Naive thymus-derived CD4-positive, alpha-beta T cell (primary cell): Measurements from ENCODE around the gene ZNF76. TPM values are rescaled to one million over a fixed set of nuclear protein-coding genes. Genes with fewer than 3 reads are reported as not detected.

Experiments used
- ATAC-seq: fragments of 150-1000 bp; cut with Tn5 transposase; 2 replicates; pipeline ENCODE4 v1.10.0; 2021; ENCODE audit warnings: mild to moderate bottlenecking, moderate library complexity
- CTCF ChIA-PET: fragments of 350-600 bp; sonication (Branson Sonifier 250); formaldehyde crosslinking; loops from one replicate; lab custom pipeline; 2021; ENCODE audit warnings: antibody characterized with exemption; lab: Charles Lee
- POLR2A ChIA-PET: fragments of 350-600 bp; sonication (Branson Sonifier 250); formaldehyde crosslinking; loops from one replicate; lab custom pipeline; 2021; ENCODE audit warnings: antibody characterized with exemption, inconsistent platforms; lab: Charles Lee
- DNase-seq, 9 donors: peaks; one replicate each; pipeline versions ENCODE4 v3.0.0 to v3.0.0-alpha.2; 2020 to 2022; ENCODE audit warnings: mixed read lengths in 1 of 9
- H3K27ac ChIP-seq: one replicate; pipeline ENCODE4 v1.7.0; 2013; ENCODE audit warnings: mild to moderate bottlenecking, low read depth, low read length, moderate library complexity
- H3K27me3 ChIP-seq, 2 donors: one replicate each; pipeline ENCODE4 v1.7.0; 2013; ENCODE audit warnings: low read length in 2 of 2, mild to moderate bottlenecking in 2 of 2, moderate library complexity in 2 of 2; ENCODE audit not compliant: control insufficient read depth in 2 of 2, insufficient read depth in 2 of 2
- H3K36me3 ChIP-seq, 3 experiments: 1 replicate in 2 of 3; 2 replicates in 1 of 3; pipeline ENCODE4 v1.7.0; 2013; ENCODE audit warnings: low read length in 3 of 3, mild to moderate bottlenecking in 3 of 3, moderate library complexity in 1 of 3; ENCODE audit not compliant: insufficient read depth in 3 of 3, control insufficient read depth in 2 of 3
- H3K4me1 ChIP-seq, 2 donors: one replicate each; pipeline ENCODE4 v1.7.0; 2013; ENCODE audit warnings: low read length in 2 of 2, mild to moderate bottlenecking in 2 of 2, moderate library complexity in 1 of 2; ENCODE audit not compliant: control insufficient read depth in 2 of 2, insufficient read depth in 2 of 2
- H3K4me3 ChIP-seq: 2 replicates; pipeline ENCODE4 v1.7.0; 2013; ENCODE audit warnings: mild to moderate bottlenecking, low read length
- H3K9me3 ChIP-seq, 3 experiments: 1 replicate in 2 of 3; 2 replicates in 1 of 3; pipeline ENCODE4 v1.7.0; 2013; ENCODE audit warnings: low read length in 3 of 3; ENCODE audit not compliant: control insufficient read depth in 2 of 3
- H3K27ac Mint-ChIP-seq, 9 donors: one replicate each; pipeline ENCODE4 v1.8.0; 2020 to 2022; ENCODE audit warnings: mixed read lengths in 9 of 9, mild to moderate bottlenecking in 8 of 9, moderate library complexity in 5 of 9, inconsistent platforms in 2 of 9
- H3K27me3 Mint-ChIP-seq, 5 donors: one replicate each; pipeline ENCODE4 v1.8.0; 2021 to 2022; ENCODE audit warnings: mixed read lengths in 5 of 5, mild to moderate bottlenecking in 1 of 5
- H3K36me3 Mint-ChIP-seq, 5 donors: one replicate each; pipeline ENCODE4 v1.8.0; 2020 to 2022; ENCODE audit warnings: mixed read lengths in 5 of 5, mild to moderate bottlenecking in 3 of 5, inconsistent platforms in 1 of 5
- H3K4me1 Mint-ChIP-seq, 7 donors: one replicate each; pipeline ENCODE4 v1.8.0; 2020 to 2022; ENCODE audit warnings: mixed read lengths in 7 of 7, mild to moderate bottlenecking in 3 of 7, inconsistent platforms in 1 of 7
- H3K4me3 Mint-ChIP-seq, 10 donors: one replicate each; pipeline ENCODE4 v1.8.0; 2020 to 2022; ENCODE audit warnings: mild to moderate bottlenecking in 10 of 10, mixed read lengths in 10 of 10, moderate library complexity in 6 of 10, inconsistent platforms in 2 of 10
- H3K9me3 Mint-ChIP-seq, 11 donors: one replicate each; pipeline ENCODE4 v1.8.0; 2020 to 2022; ENCODE audit warnings: mixed read lengths in 11 of 11, mild to moderate bottlenecking in 4 of 11, inconsistent platforms in 1 of 11, moderate library complexity in 1 of 11
- intact Hi-C, 2 donors: fragments of 100-400 bp; cut with micrococcal nuclease; formaldehyde crosslinking; loops; one replicate each; pipeline ENCODE4 v1.15.1; 2023
- polyA plus RNA-seq, 2 donors: library from polyadenylated mRNA; unstranded; fragments of 300-500 nt; fragmentation: Illumina TruSeq; gene quantifications; one replicate each; pipeline ENCODE4 v1.2.3, GENCODE V29; 2021
- total RNA-seq, 6 experiments: library from RNA in 5 of 6; stranded (reverse) in 5 of 6; gene quantifications; 1 replicate in 5 of 6; 2 replicates in 1 of 6; pipeline ENCODE4 v1.2.3 and lab custom pipeline; 2021 to 2026

ZNF76 gene
- total and polyA plus RNA-seq, 7 experiments from 2014 or later: 20.6 to 110 (median 76.1) TPM

- peaks cover 21 to 33% (median 27%) of the 10 kb centered on the region in 7 donors for H3K4me1 Mint-ChIP-seq
- H3K9me3 Mint-ChIP-seq: no peaks in the 10 kb centered on the region
- no peak overlapping the region for H3K4me3 Mint-ChIP-seq
- H3K36me3 ChIP-seq: peaks cover 0 to 65% (median 0%) of the 10 kb centered on the region in 3 experiments
- ChIA-PET CTCF (interaction anchor here (0.5 to 12.9 kb wide), 25 partner anchors 8 to 1603 kb away, joined by 3 to 346 read pairs (median 4); partner anchors contain the start of genes PPARD and RPL10A), POLR2A (interaction anchor here (0.8 to 9.6 kb wide), 8 partner anchors 15 to 176 kb away, joined by 3 to 318 read pairs (median 8); partner anchors contain the start of genes FANCE, RPL10A and ZNF76)
- H3K4me1 ChIP-seq: peaks cover 13 to 27% of the 10 kb centered on the region in 2 donors
- DNase-seq (no peak), ATAC-seq (no peak)
- H3K27ac Mint-ChIP-seq: peak overlapping the region in 3 of 9 donors; percentile 21 to 93 (median 32)
- H3K4me3 ChIP-seq: no peak overlapping the region
- H3K9me3 ChIP-seq: no peaks in the 10 kb centered on the region
- intact Hi-C loops: no loop called here
- no peak overlapping the region for H3K27ac ChIP-seq
- H3K27me3 Mint-ChIP-seq: no peaks in the 10 kb centered on the region
- H3K36me3 Mint-ChIP-seq: peaks cover 13 to 36% (median 18%) of the 10 kb centered on the region in 5 donors
- no peaks in the 10 kb centered on the region for H3K27me3 ChIP-seq
Measured at GRCh38 chr6:35295521-35296315, 36.2 kb downstream of the ZNF76 start.

DNA sequence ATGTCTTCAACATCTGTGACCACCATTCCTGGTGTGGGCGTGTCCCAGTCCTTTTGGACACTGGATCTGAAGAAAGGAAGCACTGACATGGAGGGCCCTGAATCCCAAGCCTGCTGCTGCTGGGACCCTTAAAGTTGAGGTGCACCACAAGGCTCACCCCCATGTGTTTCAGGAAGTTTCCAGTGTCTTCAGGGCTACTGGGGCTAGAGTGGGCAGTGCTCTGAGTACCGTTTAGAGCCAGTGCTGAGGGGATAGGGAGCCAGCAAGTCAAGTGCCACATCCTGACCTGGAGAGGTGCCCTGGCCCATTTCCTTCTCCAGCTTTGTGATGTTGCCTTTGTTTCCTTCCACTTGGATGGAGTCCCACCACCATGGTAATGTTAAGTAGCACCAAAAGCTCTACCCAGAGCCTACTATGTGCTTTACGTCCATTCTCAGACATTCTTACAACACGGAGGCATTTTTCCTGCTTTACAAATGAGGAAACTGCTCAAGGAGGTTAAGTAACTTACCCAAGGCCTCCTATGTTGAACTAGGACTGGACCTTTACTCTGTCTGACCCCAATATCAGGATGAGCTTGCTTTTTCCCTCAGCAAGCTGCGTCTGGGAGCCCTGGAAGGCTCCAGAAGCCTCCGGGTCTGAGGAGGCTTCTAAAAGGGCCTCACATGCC, 37.5 kb downstream of the ZNF76 start:
- peaks cover 11 to 33% (median 14%) of the 10 kb centered on the region in 5 donors for H3K36me3 Mint-ChIP-seq
- peaks cover 22 to 46% (median 37%) of the 10 kb centered on the region in 7 donors for H3K4me1 Mint-ChIP-seq
- peak overlapping the region; percentile 84 to 100 (median 90) for H3K4me3 Mint-ChIP-seq
- ATAC-seq (no peak), DNase-seq (no peak)
- Histone ChIP-seq H3K4me3 (peak overlapping the region; percentile 95), H3K36me3 (peaks cover 0 to 52% (median 0%) of the 10 kb centered on the region in 3 experiments), H3K9me3 (no peaks in the 10 kb centered on the region), H3K27me3 (no peaks in the 10 kb centered on the region), H3K4me1 (peaks cover 26 to 41% of the 10 kb centered on the region in 2 donors), H3K27ac (peak overlapping the region; percentile 91)
- intact Hi-C loops: loop anchor here (1.0 kb wide), 7 partner anchors 30 to 440 kb away; partner anchors contain the start of genes PPARD (in 2 of the 2), RPL10A (in 2 of the 2) and ARMC12 (in 1 of the 2)
- CTCF ChIA-PET: interaction anchor here (0.6 to 12.9 kb wide), 26 partner anchors 9 to 506 kb away, joined by 3 to 346 read pairs (median 5); partner anchors contain the start of genes ARMC12, FANCE, PPARD and RPL10A
- H3K27ac Mint-ChIP-seq: peak overlapping the region; percentile 57 to 99 (median 91)
- no peaks in the 10 kb centered on the region for H3K9me3 Mint-ChIP-seq
- POLR2A ChIA-PET: interaction anchor here (0.5 to 9.6 kb wide), 13 partner anchors 14 to 1221 kb away, joined by 3 to 318 read pairs (median 5); partner anchors contain the start of genes FANCE, RPL10A and ZNF76
- H3K27me3 Mint-ChIP-seq: no peaks in the 10 kb centered on the region

DNA sequence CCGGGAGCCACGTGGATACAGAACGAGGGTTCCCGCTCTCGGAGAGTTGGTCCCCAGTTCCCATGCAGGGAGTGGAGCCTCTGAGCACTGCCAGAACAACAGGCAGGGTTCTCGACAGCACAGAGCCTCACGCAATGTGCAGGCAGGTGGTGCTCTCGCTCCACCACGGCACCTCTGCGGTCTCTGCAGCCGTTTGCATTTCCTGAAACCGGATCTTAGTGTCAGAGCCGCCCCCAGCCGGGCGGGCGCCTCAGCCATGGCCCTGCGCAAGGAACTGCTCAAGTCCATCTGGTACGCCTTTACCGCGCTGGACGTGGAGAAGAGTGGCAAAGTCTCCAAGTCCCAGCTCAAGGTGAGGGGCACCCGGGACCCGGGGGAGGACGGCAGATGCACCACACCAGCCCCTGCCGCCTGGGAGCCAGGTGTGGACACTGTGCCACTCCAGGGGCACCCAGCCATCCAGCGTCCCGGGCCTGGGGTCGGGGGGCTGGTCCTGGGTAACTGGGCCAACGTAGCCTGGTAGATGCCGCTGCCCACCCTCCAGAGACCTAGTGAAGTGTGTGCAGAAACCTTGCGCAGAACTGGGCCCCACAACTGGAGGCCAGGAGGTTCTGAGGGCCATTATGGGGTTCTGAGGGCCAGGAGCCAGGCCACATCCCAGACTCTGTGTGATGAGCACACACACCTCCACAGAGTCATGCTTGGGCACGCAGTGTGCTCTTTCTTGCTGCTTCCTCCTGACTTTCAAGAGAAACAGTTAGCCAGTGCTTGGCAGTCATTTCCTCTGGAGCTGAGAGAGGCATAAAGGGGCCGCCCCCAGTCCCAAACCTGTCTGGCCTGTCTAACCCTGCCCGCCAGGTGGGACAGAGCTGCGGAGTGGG, 38.3 kb downstream of the ZNF76 start, which contains the start of gene DEF6:
TSS of gene DEF6 (plus strand) at position 218 of the 881 bp plus-strand sequence. CDS start at position 257, 39 bp downstream.
- Histone ChIP-seq H3K36me3 (peaks cover 0 to 44% (median 0%) of the 10 kb centered on the region in 3 experiments), H3K4me1 (peaks cover 33 to 46% of the 10 kb centered on the region in 2 donors), H3K27ac (peak within 1 kb of the TSS; percentile 91), H3K27me3 (no peaks in the 10 kb centered on the region), H3K9me3 (no peaks in the 10 kb centered on the region), H3K4me3 (peak within 1 kb of the TSS; percentile 95)
- peaks cover 27 to 53% (median 45%) of the 10 kb centered on the region in 7 donors for H3K4me1 Mint-ChIP-seq
- H3K4me3 Mint-ChIP-seq: peak within 1 kb of the TSS; percentile 84 to 100 (median 90)
- peak within 1 kb of the TSS; percentile 83 to 100 (median 98) for H3K27ac Mint-ChIP-seq
- peaks cover 10 to 37% (median 16%) of the 10 kb centered on the region in 5 donors for H3K36me3 Mint-ChIP-seq
- intact Hi-C loops: loop anchor here (1.0 to 2.0 kb wide), 9 partner anchors 13 to 439 kb away; partner anchors contain the start of genes PPARD (in 2 of the 2), RPL10A (in 2 of the 2) and ARMC12 (in 1 of the 2)
- H3K27me3 Mint-ChIP-seq: no peaks in the 10 kb centered on the region
- ChIA-PET CTCF (interaction anchor here (0.6 to 12.9 kb wide), 24 partner anchors 10 to 730 kb away, joined by 3 to 346 read pairs (median 4); partner anchors contain the start of genes ARMC12, FANCE, PPARD and RPL10A), POLR2A (interaction anchor here (0.5 to 9.6 kb wide), 16 partner anchors 13 to 817 kb away, joined by 3 to 318 read pairs (median 4); partner anchors contain the start of genes FANCE, PPARD, RPL10A and ZNF76)
- H3K9me3 Mint-ChIP-seq: no peaks in the 10 kb centered on the region
- DNase-seq (peak; percentile 64 to 89 (median 84)), ATAC-seq (peak; percentile 91)

GRCh38 chr6:35298625-35299140, 39.1 kb downstream of the ZNF76 start:
- Mint-ChIP-seq H3K4me3 (peak overlapping the region; percentile 84 to 100 (median 90)), H3K4me1 (peaks cover 36 to 61% (median 53%) of the 10 kb centered on the region in 7 donors), H3K9me3 (no peaks in the 10 kb centered on the region), H3K27me3 (no peaks in the 10 kb centered on the region), H3K27ac (peak overlapping the region; percentile 81 to 100 (median 98)), H3K36me3 (peaks cover 10 to 44% (median 24%) of the 10 kb centered on the region in 5 donors)
- ChIA-PET CTCF (interaction anchor here (0.6 to 12.9 kb wide), 10 partner anchors 13 to 234 kb away, joined by 3 to 346 read pairs (median 7); partner anchors contain the start of genes FANCE, PPARD and RPL10A), POLR2A (interaction anchor here (0.6 to 9.6 kb wide), 10 partner anchors 12 to 175 kb away, joined by 3 to 318 read pairs (median 8); partner anchors contain the start of genes FANCE, PPARD and RPL10A)
- peaks cover 38 to 51% of the 10 kb centered on the region in 2 donors for H3K4me1 ChIP-seq
- intact Hi-C loops: loop anchor here (1.0 to 2.0 kb wide), 2 partner anchors 13 to 14 kb away; no protein-coding TSS in a partner anchor
- H3K4me3 ChIP-seq: peak overlapping the region; percentile 95
- no peaks in the 10 kb centered on the region for H3K27me3 ChIP-seq
- no peak for ATAC-seq
- peak overlapping the region; percentile 91 for H3K27ac ChIP-seq
- H3K36me3 ChIP-seq: peaks cover 0 to 35% (median 0%) of the 10 kb centered on the region in 3 experiments
- H3K9me3 ChIP-seq: no peaks in the 10 kb centered on the region
- peak in 5 of 9 donors; percentile 15 to 28 (median 25) for DNase-seq

- Histone ChIP-seq H3K36me3 (peaks cover 0 to 34% (median 0%) of the 10 kb centered on the region in 3 experiments), H3K4me1 (peaks cover 48 to 61% of the 10 kb centered on the region in 2 donors), H3K27me3 (no peaks in the 10 kb centered on the region), H3K9me3 (no peaks in the 10 kb centered on the region), H3K27ac (peak overlapping the region; percentile 91), H3K4me3 (peak overlapping the region; percentile 95)
- POLR2A ChIA-PET: interaction anchor here (0.6 to 9.6 kb wide), 6 partner anchors 11 to 152 kb away, joined by 4 to 318 read pairs (median 10); partner anchors contain the start of gene FANCE
- H3K36me3 Mint-ChIP-seq: peaks cover 6 to 48% (median 26%) of the 10 kb centered on the region in 5 donors
- H3K9me3 Mint-ChIP-seq: no peaks in the 10 kb centered on the region
- DNase-seq (peak in 2 of 9 donors; percentile 19 to 28), ATAC-seq (no peak)
- intact Hi-C loops: loop anchor here in 1 of 2 donors (2.0 kb wide), 1 partner anchor 13 kb away; no protein-coding TSS in a partner anchor
- H3K4me3 Mint-ChIP-seq: peak overlapping the region; percentile 84 to 100 (median 90)
- CTCF ChIA-PET: interaction anchor here (0.6 to 12.9 kb wide), 7 partner anchors 13 to 169 kb away, joined by 3 to 346 read pairs (median 13); partner anchors contain the start of genes FANCE and RPL10A
- H3K27me3 Mint-ChIP-seq: no peaks in the 10 kb centered on the region
- H3K4me1 Mint-ChIP-seq: peaks cover 43 to 65% (median 57%) of the 10 kb centered on the region in 7 donors
- H3K27ac Mint-ChIP-seq: peak overlapping the region; percentile 81 to 100 (median 98)
Measured at GRCh38 chr6:35299674-35300073, 40.1 kb downstream of the ZNF76 start.
